ENCODE results near the gene ABCA9.

GRCh38 chr17:69064001-69064400 lies 3.3 kb upstream of the ABCA9 start:
- TF ChIP-seq, protein P1, sequence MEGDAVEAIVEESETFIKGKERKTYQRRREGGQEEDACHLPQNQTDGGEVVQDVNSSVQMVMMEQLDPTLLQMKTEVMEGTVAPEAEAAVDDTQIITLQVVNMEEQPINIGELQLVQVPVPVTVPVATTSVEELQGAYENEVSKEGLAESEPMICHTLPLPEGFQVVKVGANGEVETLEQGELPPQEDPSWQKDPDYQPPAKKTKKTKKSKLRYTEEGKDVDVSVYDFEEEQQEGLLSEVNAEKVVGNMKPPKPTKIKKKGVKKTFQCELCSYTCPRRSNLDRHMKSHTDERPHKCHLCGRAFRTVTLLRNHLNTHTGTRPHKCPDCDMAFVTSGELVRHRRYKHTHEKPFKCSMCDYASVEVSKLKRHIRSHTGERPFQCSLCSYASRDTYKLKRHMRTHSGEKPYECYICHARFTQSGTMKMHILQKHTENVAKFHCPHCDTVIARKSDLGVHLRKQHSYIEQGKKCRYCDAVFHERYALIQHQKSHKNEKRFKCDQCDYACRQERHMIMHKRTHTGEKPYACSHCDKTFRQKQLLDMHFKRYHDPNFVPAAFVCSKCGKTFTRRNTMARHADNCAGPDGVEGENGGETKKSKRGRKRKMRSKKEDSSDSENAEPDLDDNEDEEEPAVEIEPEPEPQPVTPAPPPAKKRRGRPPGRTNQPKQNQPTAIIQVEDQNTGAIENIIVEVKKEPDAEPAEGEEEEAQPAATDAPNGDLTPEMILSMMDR (conservative IDR thresholded peaks at IDR 0.05; ENCODE audit: low read depth, low read length): no peak
- TF ChIP-seq EZH2 (IDR thresholded peaks at IDR 0.05; ENCODE audit: low read length, unreplicated experiment): no peak

Measured in PC-3 (cell line).